ENCODE data around the gene CCR6.

CCR6 gene

GRCh38 chr6:167103041-167103891, 19.6 kb upstream of the CCR6 start:
- Mint-ChIP-seq H3K27me3 (peaks cover 2% of the 10 kb centered on the region), H3K36me3 (ENCODE audit: insufficient read depth) (peaks cover 3% of the 10 kb centered on the region), H3K9me3 (no peaks in the 10 kb centered on the region), H3K27ac (ENCODE audit: low read depth) (peak overlapping the region; percentile 50), H3K4me3 (no peak overlapping the region), H3K4me1 (peaks cover 20% of the 10 kb centered on the region)
- DNase-seq (ENCODE audit: low spot score in 2 of 2), result no peak
- ATAC-seq (replicated peaks; ENCODE audit: extremely low read depth, poor library complexity, severe bottlenecking), result no peak

- H3K36me3 Mint-ChIP-seq (ENCODE audit: insufficient read depth), result peaks cover 2% of the 10 kb centered on the region
- H3K27me3 Mint-ChIP-seq, result peaks cover 9% of the 10 kb centered on the region
- ATAC-seq (replicated peaks; ENCODE audit: extremely low read depth, poor library complexity, severe bottlenecking) (no peak), DNase-seq (ENCODE audit: low spot score in 2 of 2) (no peak)
- peaks cover 10% of the 10 kb centered on the region for H3K4me1 Mint-ChIP-seq
- H3K9me3 Mint-ChIP-seq, result no peaks in the 10 kb centered on the region
- H3K4me3 Mint-ChIP-seq, result no peak overlapping the region
- no peak overlapping the region for H3K27ac Mint-ChIP-seq (ENCODE audit: low read depth)
Observed at GRCh38 chr6:167104388-167104787, 18.5 kb upstream of the CCR6 start.

DNA sequence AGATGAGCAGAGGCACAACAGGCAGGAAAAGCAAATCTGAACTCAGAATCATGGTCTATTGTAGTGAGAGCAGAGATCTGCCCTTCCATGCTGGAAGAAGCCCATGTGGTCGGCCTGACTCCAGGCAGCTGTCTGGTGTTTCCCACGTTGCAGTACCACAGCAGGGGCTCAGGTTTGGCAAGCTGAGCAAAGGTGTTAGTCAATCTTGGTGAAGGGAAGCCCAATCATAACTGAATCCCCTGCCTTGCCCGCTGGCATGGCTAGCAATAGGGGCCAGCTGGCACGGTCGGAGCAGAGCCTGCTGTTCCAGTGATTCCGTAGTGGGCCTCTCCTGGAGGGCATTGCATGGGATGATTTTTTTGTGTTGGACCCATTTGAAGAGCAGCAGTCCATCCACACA, 17.8 kb upstream of the CCR6 start:
- Mint-ChIP-seq H3K27ac (ENCODE audit: low read depth) (no peak overlapping the region), H3K4me3 (no peak overlapping the region), H3K9me3 (no peaks in the 10 kb centered on the region), H3K36me3 (ENCODE audit: insufficient read depth) (peaks cover 2% of the 10 kb centered on the region), H3K27me3 (peaks cover 16% of the 10 kb centered on the region), H3K4me1 (peaks cover 10% of the 10 kb centered on the region)
- ATAC-seq (replicated peaks; ENCODE audit: extremely low read depth, poor library complexity, severe bottlenecking), result no peak
- DNase-seq (ENCODE audit: low spot score in 2 of 2), result no peak

DNA sequence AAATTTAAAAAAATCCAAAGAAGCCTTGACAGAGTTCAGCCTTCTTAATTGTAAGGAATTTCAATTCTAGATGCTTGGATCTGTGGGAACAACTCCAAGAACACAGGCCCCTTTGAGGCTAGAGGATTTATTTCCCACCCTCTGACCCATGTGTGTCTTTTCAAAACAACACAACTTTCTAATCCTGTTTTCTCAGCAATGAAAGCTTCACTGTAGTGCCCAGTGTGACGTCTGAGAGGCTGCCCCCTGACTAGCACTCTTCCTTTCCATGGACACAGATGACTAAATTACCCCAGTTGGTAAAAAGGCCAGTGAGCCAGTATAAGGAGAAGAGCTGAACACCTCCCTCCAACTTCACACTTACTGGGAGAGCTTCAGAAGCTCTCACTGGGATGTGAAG, 16.5 kb upstream of the CCR6 start:
- DNase-seq (ENCODE audit: low spot score in 2 of 2), result no peak
- Mint-ChIP-seq H3K27ac (ENCODE audit: low read depth) (no peak overlapping the region), H3K36me3 (ENCODE audit: insufficient read depth) (peaks cover 2% of the 10 kb centered on the region), H3K27me3 (peaks cover 27% of the 10 kb centered on the region), H3K9me3 (no peaks in the 10 kb centered on the region), H3K4me3 (no peak overlapping the region), H3K4me1 (peaks cover 16% of the 10 kb centered on the region)
- no peak for ATAC-seq (replicated peaks; ENCODE audit: extremely low read depth, poor library complexity, severe bottlenecking)

DNA sequence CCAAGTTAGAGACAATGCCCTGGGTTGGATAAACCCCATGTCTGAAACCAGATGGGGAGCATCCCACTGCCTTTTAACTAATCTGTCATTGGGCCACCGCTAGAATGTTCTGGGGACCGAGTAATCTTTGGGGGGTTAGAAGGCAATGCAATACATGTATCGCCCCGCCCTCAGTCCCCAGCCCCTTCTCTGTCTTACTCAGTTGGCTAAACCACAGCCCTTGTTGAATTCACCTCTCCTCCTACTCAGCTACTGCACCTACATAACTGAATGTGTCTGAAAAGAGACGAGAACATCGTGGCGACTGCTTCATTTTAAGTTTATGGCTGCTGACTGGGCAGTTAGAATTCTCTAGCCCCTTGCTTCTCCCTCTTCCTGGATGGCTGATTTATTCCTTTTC, 15.1 kb upstream of the CCR6 start:
- H3K27me3 Mint-ChIP-seq, result peaks cover 41% of the 10 kb centered on the region
- no peak overlapping the region for H3K4me3 Mint-ChIP-seq

GRCh38 chr6:167108278-167108677, 14.6 kb upstream of the CCR6 start:
- H3K36me3 Mint-ChIP-seq (ENCODE audit: insufficient read depth), result peaks cover 2% of the 10 kb centered on the region
- H3K27me3 Mint-ChIP-seq, result peaks cover 42% of the 10 kb centered on the region
- ATAC-seq (replicated peaks; ENCODE audit: extremely low read depth, poor library complexity, severe bottlenecking) (no peak), DNase-seq (ENCODE audit: low spot score in 2 of 2) (no peak)
- H3K4me1 Mint-ChIP-seq, result peaks cover 26% of the 10 kb centered on the region
- no peaks in the 10 kb centered on the region for H3K9me3 Mint-ChIP-seq
- no peak overlapping the region for H3K27ac Mint-ChIP-seq (ENCODE audit: low read depth)
- H3K4me3 Mint-ChIP-seq, result no peak overlapping the region

More for the DNA sequence above, 15.1 kb upstream of the CCR6 start:
- Mint-ChIP-seq H3K27ac (ENCODE audit: low read depth) (no peak overlapping the region), H3K36me3 (ENCODE audit: insufficient read depth) (peaks cover 2% of the 10 kb centered on the region), H3K9me3 (no peaks in the 10 kb centered on the region), H3K4me1 (peaks cover 26% of the 10 kb centered on the region)
- ATAC-seq (replicated peaks; ENCODE audit: extremely low read depth, poor library complexity, severe bottlenecking) (no peak), DNase-seq (ENCODE audit: low spot score in 2 of 2) (no peak)

GRCh38 chr6:167109651-167110050, 13.2 kb upstream of the CCR6 start:
- H3K9me3 Mint-ChIP-seq, result no peaks in the 10 kb centered on the region
- H3K4me3 Mint-ChIP-seq, result no peak overlapping the region
- peaks cover 42% of the 10 kb centered on the region for H3K27me3 Mint-ChIP-seq
- peaks cover 26% of the 10 kb centered on the region for H3K4me1 Mint-ChIP-seq
- H3K36me3 Mint-ChIP-seq (ENCODE audit: insufficient read depth), result peaks cover 6% of the 10 kb centered on the region
- no peak overlapping the region for H3K27ac Mint-ChIP-seq (ENCODE audit: low read depth)
- DNase-seq (ENCODE audit: low spot score in 2 of 2), result no peak
- ATAC-seq (replicated peaks; ENCODE audit: extremely low read depth, poor library complexity, severe bottlenecking), result no peak

- H3K9me3 Mint-ChIP-seq, result no peaks in the 10 kb centered on the region
- ATAC-seq (replicated peaks; ENCODE audit: extremely low read depth, poor library complexity, severe bottlenecking), result no peak
- H3K27me3 Mint-ChIP-seq, result peaks cover 51% of the 10 kb centered on the region
- peaks cover 28% of the 10 kb centered on the region for H3K4me1 Mint-ChIP-seq
- peaks cover 6% of the 10 kb centered on the region for H3K36me3 Mint-ChIP-seq (ENCODE audit: insufficient read depth)
- H3K27ac Mint-ChIP-seq (ENCODE audit: low read depth), result peak overlapping the region; percentile 50
- DNase-seq (ENCODE audit: low spot score in 2 of 2), result no peak
- peak overlapping the region; percentile 57 for H3K4me3 Mint-ChIP-seq
Observed at GRCh38 chr6:167111597-167111996, 11.3 kb upstream of the CCR6 start.

GRCh38 chr6:167112421-167112820, 10.5 kb upstream of the CCR6 start:
- Mint-ChIP-seq H3K4me3 (peak overlapping the region; percentile 57), H3K27ac (ENCODE audit: low read depth) (peak overlapping the region; percentile 50), H3K36me3 (ENCODE audit: insufficient read depth) (peaks cover 8% of the 10 kb centered on the region), H3K4me1 (peaks cover 28% of the 10 kb centered on the region), H3K9me3 (no peaks in the 10 kb centered on the region), H3K27me3 (peaks cover 56% of the 10 kb centered on the region)
- no peak for ATAC-seq (replicated peaks; ENCODE audit: extremely low read depth, poor library complexity, severe bottlenecking)
- DNase-seq (ENCODE audit: low spot score in 2 of 2), result no peak

- Mint-ChIP-seq H3K36me3 (ENCODE audit: insufficient read depth) (peaks cover 8% of the 10 kb centered on the region), H3K27me3 (peaks cover 62% of the 10 kb centered on the region), H3K4me3 (peak overlapping the region; percentile 57), H3K9me3 (no peaks in the 10 kb centered on the region), H3K27ac (ENCODE audit: low read depth) (peak overlapping the region; percentile 50), H3K4me1 (peaks cover 36% of the 10 kb centered on the region)
- ATAC-seq (replicated peaks; ENCODE audit: extremely low read depth, poor library complexity, severe bottlenecking) (no peak), DNase-seq (ENCODE audit: low spot score in 2 of 2) (no peak)
Observed at GRCh38 chr6:167113047-167113754, 9.7 kb upstream of the CCR6 start.

- H3K27ac Mint-ChIP-seq (ENCODE audit: low read depth), result peak overlapping the region; percentile 50
- peaks cover 56% of the 10 kb centered on the region for H3K27me3 Mint-ChIP-seq
- peaks cover 6% of the 10 kb centered on the region for H3K36me3 Mint-ChIP-seq (ENCODE audit: insufficient read depth)
- ATAC-seq (replicated peaks; ENCODE audit: extremely low read depth, poor library complexity, severe bottlenecking) (peak; percentile 63), DNase-seq (ENCODE audit: low spot score in 2 of 2) (peak in 1 of 2 donors; percentile 28)
- no peaks in the 10 kb centered on the region for H3K9me3 Mint-ChIP-seq
- peaks cover 46% of the 10 kb centered on the region for H3K4me1 Mint-ChIP-seq
- H3K4me3 Mint-ChIP-seq, result no peak overlapping the region
Observed at GRCh38 chr6:167113935-167114910, 8.7 kb upstream of the CCR6 start.

- Mint-ChIP-seq H3K27me3 (peaks cover 48% of the 10 kb centered on the region), H3K36me3 (ENCODE audit: insufficient read depth) (peaks cover 12% of the 10 kb centered on the region), H3K9me3 (no peaks in the 10 kb centered on the region), H3K4me3 (no peak overlapping the region), H3K4me1 (peaks cover 55% of the 10 kb centered on the region), H3K27ac (ENCODE audit: low read depth) (no peak overlapping the region)
- no peak for ATAC-seq (replicated peaks; ENCODE audit: extremely low read depth, poor library complexity, severe bottlenecking)
- no peak for DNase-seq (ENCODE audit: low spot score in 2 of 2)
Observed at GRCh38 chr6:167115054-167115453, 7.8 kb upstream of the CCR6 start.

All from central memory CD8-positive, alpha-beta T cell (primary cell).